Uterus (tissue), 2 donors: ENCODE data around the gene KREMEN2.
"Not testable (repeated sequence)": the region's sequence is repeated elsewhere in the genome, so short reads cannot be mapped to it uniquely, and the experiment has no call there.

Experiments
- CTCF ChIP-seq, 4 experiments: fragments of 200-600 bp in 2 of 4; fragments of 450-650 bp in 2 of 4; sonication (generic) in 2 of 4; IDR thresholded peaks; one replicate each; pipeline ENCODE4 v1.5.1; 2016 to 2019; ENCODE audit warnings: antibody characterized with exemption in 4 of 4, mild to moderate bottlenecking in 2 of 4, moderate library complexity in 1 of 4
- POLR2A ChIP-seq, 2 donors: fragments of 450-650 bp; IDR thresholded peaks; one replicate each; pipeline ENCODE4 v1.6.1; 2016; ENCODE audit warnings: antibody characterized with exemption in 2 of 2, mild to moderate bottlenecking in 1 of 2, moderate library complexity in 1 of 2

GRCh38 chr16:2928151-2928550, 35.9 kb upstream of the KREMEN2 start:
- not testable (repeated sequence) for TF ChIP-seq CTCF, POLR2A (IDR thresholded peaks at IDR 0.05)
